Ishikawa (cell line): ENCODE data around the gene SH3RF3.

Source experiments
- CEBPB ChIP-seq: IDR thresholded peaks from 2 replicates; pipeline ENCODE4 v1.6.1; 2012
- CREB1 ChIP-seq: IDR thresholded peaks from 2 replicates; pipeline ENCODE4 v1.6.1; 2012; ENCODE audit warnings: low read depth
- EGR1 ChIP-seq: IDR thresholded peaks from 2 replicates; pipeline ENCODE4 v1.6.1; 2012
- EP300 ChIP-seq: IDR thresholded peaks from 2 replicates; pipeline ENCODE4 v1.6.1; 2012; ENCODE audit warnings: borderline replicate concordance
- FOXM1 ChIP-seq: IDR thresholded peaks from 2 replicates; pipeline ENCODE4 v1.6.1; 2012; ENCODE audit warnings: low read depth, borderline replicate concordance
- NFIC ChIP-seq: IDR thresholded peaks from 2 replicates; pipeline ENCODE4 v1.6.1; 2012
- RAD21 ChIP-seq: IDR thresholded peaks from 2 replicates; pipeline ENCODE4 v1.6.1; 2012; ENCODE audit warnings: low read depth
- TAF1 ChIP-seq: IDR thresholded peaks from 2 replicates; pipeline ENCODE4 v1.6.1; 2012; ENCODE audit warnings: low read depth, mild to moderate bottlenecking
- TCF12 ChIP-seq: IDR thresholded peaks from 2 replicates; pipeline ENCODE4 v1.6.1; 2012; ENCODE audit warnings: low read depth
- YY1 ChIP-seq: IDR thresholded peaks from 2 replicates; pipeline ENCODE4 v1.6.1; 2012; ENCODE audit warnings: low read depth
- TF ChIP-seq, protein P1 (sequence below): IDR thresholded peaks from 2 replicates; pipeline ENCODE4 v1.6.1; 2012
- TF ChIP-seq, protein P2 (sequence below): IDR thresholded peaks from 2 replicates; pipeline ENCODE4 v1.6.1; 2012; ENCODE audit warnings: low read depth, mild to moderate bottlenecking
- TF ChIP-seq, protein P3 (sequence below): IDR thresholded peaks from 2 replicates; pipeline ENCODE4 v1.6.1; 2012

DNA sequence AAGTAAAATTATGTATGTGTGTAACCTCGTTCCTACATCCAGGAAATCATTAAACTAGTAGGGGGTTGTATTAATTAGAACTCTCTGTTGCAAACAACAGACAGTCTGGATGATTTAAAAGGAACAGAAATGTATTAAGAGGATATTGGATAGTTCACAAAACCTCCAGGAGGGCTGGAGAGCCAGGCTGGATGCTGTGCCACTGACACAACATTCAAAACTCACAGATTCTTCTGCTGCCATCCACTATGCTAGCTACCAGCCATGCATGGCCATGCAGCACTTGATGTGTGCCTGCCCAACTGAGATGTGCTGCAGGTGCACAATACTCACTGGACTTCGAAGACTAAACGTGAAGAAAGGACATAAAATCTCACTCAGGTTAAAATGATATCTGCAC is 48.2 kb upstream of the SH3RF3 start:
- TF ChIP-seq NFIC (no peak), TAF1 (no peak), YY1 (no peak), EP300 (no peak), TCF12 (no peak), CREB1 (no peak), RAD21 (no peak), EGR1 (no peak), FOXM1 (no peak), CEBPB (no peak)
- TF ChIP-seq, protein P1, sequence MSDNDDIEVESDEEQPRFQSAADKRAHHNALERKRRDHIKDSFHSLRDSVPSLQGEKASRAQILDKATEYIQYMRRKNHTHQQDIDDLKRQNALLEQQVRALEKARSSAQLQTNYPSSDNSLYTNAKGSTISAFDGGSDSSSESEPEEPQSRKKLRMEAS, result no peak
- TF ChIP-seq, protein P2, sequence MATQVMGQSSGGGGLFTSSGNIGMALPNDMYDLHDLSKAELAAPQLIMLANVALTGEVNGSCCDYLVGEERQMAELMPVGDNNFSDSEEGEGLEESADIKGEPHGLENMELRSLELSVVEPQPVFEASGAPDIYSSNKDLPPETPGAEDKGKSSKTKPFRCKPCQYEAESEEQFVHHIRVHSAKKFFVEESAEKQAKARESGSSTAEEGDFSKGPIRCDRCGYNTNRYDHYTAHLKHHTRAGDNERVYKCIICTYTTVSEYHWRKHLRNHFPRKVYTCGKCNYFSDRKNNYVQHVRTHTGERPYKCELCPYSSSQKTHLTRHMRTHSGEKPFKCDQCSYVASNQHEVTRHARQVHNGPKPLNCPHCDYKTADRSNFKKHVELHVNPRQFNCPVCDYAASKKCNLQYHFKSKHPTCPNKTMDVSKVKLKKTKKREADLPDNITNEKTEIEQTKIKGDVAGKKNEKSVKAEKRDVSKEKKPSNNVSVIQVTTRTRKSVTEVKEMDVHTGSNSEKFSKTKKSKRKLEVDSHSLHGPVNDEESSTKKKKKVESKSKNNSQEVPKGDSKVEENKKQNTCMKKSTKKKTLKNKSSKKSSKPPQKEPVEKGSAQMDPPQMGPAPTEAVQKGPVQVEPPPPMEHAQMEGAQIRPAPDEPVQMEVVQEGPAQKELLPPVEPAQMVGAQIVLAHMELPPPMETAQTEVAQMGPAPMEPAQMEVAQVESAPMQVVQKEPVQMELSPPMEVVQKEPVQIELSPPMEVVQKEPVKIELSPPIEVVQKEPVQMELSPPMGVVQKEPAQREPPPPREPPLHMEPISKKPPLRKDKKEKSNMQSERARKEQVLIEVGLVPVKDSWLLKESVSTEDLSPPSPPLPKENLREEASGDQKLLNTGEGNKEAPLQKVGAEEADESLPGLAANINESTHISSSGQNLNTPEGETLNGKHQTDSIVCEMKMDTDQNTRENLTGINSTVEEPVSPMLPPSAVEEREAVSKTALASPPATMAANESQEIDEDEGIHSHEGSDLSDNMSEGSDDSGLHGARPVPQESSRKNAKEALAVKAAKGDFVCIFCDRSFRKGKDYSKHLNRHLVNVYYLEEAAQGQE, result no peak
- TF ChIP-seq, protein P3, sequence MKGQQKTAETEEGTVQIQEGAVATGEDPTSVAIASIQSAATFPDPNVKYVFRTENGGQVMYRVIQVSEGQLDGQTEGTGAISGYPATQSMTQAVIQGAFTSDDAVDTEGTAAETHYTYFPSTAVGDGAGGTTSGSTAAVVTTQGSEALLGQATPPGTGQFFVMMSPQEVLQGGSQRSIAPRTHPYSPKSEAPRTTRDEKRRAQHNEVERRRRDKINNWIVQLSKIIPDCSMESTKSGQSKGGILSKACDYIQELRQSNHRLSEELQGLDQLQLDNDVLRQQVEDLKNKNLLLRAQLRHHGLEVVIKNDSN, result no peak
